GM20000 (cell line): ENCODE data around the gene TBC1D4.

ENCODE experiments used
- DNase-seq: peaks from one replicate; pipeline ENCODE4 v3.0.0; 2012; ENCODE audit warnings: low spot score
- CTCF ChIP-seq: IDR thresholded peaks from 2 replicates; pipeline ENCODE4 v1.5.1; 2012; ENCODE audit warnings: mild to moderate bottlenecking, control low read depth; ENCODE audit errors: extremely low read depth, missing control alignments

TBC1D4 gene

DNA sequence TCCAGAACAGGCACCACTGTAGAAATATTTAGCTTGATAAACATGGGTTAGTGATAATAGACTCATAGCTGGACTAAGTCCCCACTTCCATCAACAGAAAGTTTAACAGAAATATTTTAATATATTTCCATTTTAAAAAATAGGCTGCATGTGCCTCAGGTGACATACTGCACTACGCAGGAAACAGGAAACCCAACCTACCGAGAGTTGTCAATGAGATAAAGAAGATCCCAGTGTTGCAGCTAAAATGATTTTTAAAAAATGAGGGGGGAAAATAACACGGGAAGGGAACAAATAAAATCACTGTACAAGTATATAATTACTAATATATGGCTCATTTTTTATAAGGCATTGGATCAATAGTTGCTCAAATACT, 154.8 kb downstream of the TBC1D4 start:
- no peak for DNase-seq
- no peak for TF ChIP-seq CTCF

DNA sequence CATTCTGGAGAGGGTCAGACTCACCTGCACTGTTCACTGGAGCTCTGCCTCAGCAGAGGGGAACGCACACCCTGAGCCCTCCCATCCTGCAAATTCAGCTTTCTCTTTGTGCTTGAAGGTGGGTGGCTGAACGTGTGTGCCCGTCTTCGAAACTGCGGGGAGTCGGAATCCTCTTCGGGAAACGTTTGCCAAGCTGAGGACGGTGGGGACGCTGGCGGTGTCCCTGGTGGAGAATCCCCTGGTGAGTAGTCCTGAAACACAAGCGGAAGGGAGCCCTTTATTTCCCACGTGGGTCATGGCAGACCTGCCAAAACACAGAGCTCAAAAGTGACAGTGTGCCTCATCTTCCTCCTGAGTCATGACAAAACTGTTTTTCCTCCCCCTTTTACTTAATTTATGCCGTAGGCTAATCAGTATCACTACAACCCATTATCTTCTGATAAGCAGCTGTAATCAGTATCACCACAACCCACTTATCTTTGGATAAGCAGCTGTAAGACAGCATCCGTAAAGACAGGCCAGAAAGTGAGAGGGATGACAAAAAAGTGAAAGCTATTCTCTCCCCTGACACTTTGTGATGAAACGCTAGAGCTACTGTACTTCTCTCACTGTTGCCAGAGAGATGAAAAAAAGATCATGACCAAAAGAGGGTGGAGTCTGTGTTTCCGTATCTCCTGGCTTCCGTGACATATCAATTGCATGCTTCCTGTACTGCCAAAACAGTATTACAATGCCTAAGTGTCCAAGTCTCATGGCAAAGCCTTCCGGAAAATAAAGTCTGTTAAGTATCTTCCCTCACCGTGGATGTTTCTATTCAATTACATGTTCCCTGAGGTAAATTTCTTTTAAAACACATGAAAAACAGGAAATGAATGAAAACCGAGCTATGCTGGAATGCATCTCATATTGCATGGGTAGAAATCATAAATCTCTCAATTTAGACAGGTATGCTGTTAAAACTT, 155.5 kb downstream of the TBC1D4 start:
- DNase-seq = peak; percentile 55
- TF ChIP-seq CTCF = no peak

- TF ChIP-seq CTCF = no peak
- DNase-seq = no peak
Observed at GRCh38 chr13:75325711-75326110, 156.3 kb downstream of the TBC1D4 start.

GRCh38 chr13:75324413-75324940, 157.5 kb downstream of the TBC1D4 start:
- no peak for TF ChIP-seq CTCF
- DNase-seq = no peak

DNA sequence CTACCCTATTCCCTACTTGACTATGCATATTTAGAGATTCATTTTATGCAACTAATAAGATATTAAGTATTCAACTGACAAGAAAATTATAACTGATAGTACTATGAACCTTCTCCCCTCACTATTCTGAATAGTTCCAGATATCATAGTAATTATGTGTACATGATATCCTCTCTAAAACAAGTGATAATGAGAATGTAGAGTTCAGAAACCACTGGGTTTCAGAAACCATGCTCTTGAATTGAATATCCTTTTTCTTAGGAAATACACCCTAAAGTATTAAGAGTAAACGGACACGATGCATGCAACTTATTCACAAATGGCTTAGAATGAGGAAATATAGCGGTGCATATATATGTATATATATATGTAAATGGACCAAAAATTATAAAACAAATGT, 160.9 kb downstream of the TBC1D4 start:
- DNase-seq = no peak
- TF ChIP-seq CTCF = no peak

- no peak for TF ChIP-seq CTCF
- no peak for DNase-seq
Observed at GRCh38 chr13:75319254-75319653, 162.7 kb downstream of the TBC1D4 start.

DNA sequence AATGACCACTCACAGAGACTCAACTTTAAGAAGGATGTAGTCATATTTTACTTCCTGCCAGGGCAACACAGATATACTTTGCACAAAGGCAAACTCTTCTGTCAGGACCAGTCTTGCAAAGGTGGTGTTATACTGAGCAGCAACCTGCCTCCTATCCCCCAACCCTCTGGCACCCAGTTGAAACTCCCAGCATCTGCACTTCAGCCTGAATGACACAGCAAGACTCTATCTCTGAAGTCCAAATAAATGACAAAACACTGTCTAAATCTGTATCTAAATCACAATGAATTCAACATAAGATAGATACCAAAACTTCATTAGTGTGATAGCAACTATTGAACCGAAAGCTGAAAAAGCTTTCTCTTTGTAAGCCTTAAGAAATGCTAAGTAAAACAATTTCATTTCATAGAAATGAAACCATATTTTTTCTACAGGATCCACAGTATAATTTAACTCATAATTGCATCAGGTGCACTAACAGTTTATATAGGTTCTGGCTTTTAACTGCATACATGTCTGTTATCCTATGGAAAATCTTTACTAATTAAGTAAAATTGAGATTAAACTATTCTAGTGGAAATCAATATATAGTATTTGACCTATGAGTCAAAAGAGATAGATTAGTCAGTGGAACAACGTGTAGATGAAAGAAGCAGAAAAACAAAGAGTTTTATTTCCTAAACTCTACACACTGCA, 163.7 kb downstream of the TBC1D4 start:
- TF ChIP-seq CTCF = no peak
- DNase-seq = no peak
